GM12872 (cell line): ENCODE data around the gene HYOU1.
A peak's percentile ranks its signal among the peaks of the same experiment; 100 is the strongest.

Source experiments
- CTCF ChIP-seq: IDR thresholded peaks from 3 replicates; pipeline ENCODE4 v1.5.1; 2011; ENCODE audit warnings: low read depth, mild to moderate bottlenecking, low read length, moderate library complexity; ENCODE audit not compliant: insufficient read depth

Gene HYOU1

GRCh38 chr11:119099711-119100110, 42.7 kb upstream of the HYOU1 start:
- no peak for TF ChIP-seq CTCF

- TF ChIP-seq CTCF = no peak
Measured at GRCh38 chr11:119095066-119095880, 38.3 kb upstream of the HYOU1 start.

- peak; percentile 72 for TF ChIP-seq CTCF
Measured at GRCh38 chr11:119094816-119095065, 37.7 kb upstream of the HYOU1 start.

GRCh38 chr11:119093942-119094815, 37.2 kb upstream of the HYOU1 start:
- no peak for TF ChIP-seq CTCF

GRCh38 chr11:119092880-119093842, 36.2 kb upstream of the HYOU1 start:
- no peak for TF ChIP-seq CTCF

GRCh38 chr11:119091966-119092879, 35.2 kb upstream of the HYOU1 start:
- no peak for TF ChIP-seq CTCF
